Measurements from ENCODE around the gene CCDC157. TPM values are rescaled to one million over a fixed set of nuclear protein-coding genes. Genes with fewer than 3 reads are reported as not detected.

The CCDC157 gene
- total and polyA plus RNA-seq, 9 of the 15 experiments (the other 6 are each of a cell fraction or from before 2014, with no cell fraction given) = 0.04 to 1.3 (median 0.68) TPM

DNA sequence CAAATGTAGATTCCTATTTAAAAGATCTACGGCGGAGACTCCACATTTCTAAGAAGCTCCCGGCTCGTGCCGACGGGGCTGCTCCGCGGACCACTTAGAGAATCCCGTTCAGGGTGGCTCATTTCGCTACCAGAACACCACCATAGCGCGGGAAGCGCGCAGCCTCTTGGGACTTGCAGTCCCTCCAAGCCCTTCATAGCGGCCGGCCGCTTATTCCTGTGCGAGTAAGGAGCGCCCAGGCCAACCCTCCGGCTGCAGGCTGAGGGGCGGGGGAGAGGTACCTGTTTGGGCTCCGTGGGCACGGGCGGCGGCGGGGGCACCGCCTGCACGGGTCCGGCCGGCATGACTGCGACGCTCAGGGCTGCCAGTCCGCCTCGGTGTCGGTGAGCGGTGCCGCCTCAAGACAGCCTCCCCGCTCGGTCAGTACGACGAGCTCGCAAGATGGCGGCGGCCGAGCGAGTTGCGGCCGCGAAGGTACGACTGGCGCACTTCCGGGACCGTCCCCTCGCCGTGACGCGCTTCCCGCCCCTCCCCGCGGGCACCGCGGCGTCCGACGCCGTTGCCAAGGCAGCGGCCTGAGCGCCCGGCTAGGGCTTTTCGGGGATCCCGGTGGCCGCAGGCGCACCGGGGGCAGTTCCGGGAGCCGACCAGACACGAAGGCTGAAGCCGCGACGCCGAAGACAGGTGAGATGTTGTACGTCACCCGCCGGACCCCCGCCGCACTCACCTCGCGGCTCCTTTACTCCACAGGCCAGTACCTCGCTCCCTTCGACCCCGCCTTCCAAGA is at the start of gene CCDC157, which contains the start of gene SF3A1 (continued):
- TF ChIP-seq MYBL2 (IDR thresholded peaks at IDR 0.05; ENCODE audit: low read depth) (no peak), MYBL2 (CRISPR knock-in tag; IDR thresholded peaks at IDR 0.05; ENCODE audit: borderline replicate concordance) (no peak), ZC3H4 (CRISPR knock-in tag; IDR thresholded peaks at IDR 0.05; ENCODE audit: borderline replicate concordance) (no peak), MBD2 (IDR thresholded peaks at IDR 0.05; ENCODE audit: borderline replicate concordance, low read depth) (peak; percentile 63; the same call in 1 of the 2 replicates), SPI1 (IDR thresholded peaks at IDR 0.05; ENCODE audit: borderline replicate concordance, low read depth, low read length) (no peak), BHLHE40 (IDR thresholded peaks at IDR 0.05; ENCODE audit: low read length) (0 out of 2 replicates have a peak, but pooled peaks have one; percentile 5), XRCC4 (IDR thresholded peaks at IDR 0.05; ENCODE audit: extremely low read depth, insufficient read depth, insufficient read length) (no peak), ELF2 (CRISPR knock-in tag; IDR thresholded peaks at IDR 0.05) (peak; percentile 75; the same call in 1 of the 2 replicates), NR3C1 (CRISPR knock-in tag; IDR thresholded peaks at IDR 0.05) (peak; percentile 53; the same call in 1 of the 2 replicates), PCBP1 (IDR thresholded peaks at IDR 0.05; ENCODE audit: low read depth, low read length, poor library complexity, severe bottlenecking) (peak; percentile 79), ERF (CRISPR knock-in tag; IDR thresholded peaks at IDR 0.05) (no peak), CSDE1 (IDR thresholded peaks at IDR 0.05) (peak in 1 of 2 experiments; percentile 63; a peak in 1 of 4 replicates), PML (IDR thresholded peaks at IDR 0.05; ENCODE audit: low read length) (peak; percentile 59; the same call in 1 of the 2 replicates), NR2C2 (CRISPR knock-in tag; IDR thresholded peaks at IDR 0.05) (no peak), NR2C2 (tag; IDR thresholded peaks at IDR 0.05) (peak; percentile 46; the same call in 1 of the 2 replicates)
- TF ChIP-seq, protein P1, sequence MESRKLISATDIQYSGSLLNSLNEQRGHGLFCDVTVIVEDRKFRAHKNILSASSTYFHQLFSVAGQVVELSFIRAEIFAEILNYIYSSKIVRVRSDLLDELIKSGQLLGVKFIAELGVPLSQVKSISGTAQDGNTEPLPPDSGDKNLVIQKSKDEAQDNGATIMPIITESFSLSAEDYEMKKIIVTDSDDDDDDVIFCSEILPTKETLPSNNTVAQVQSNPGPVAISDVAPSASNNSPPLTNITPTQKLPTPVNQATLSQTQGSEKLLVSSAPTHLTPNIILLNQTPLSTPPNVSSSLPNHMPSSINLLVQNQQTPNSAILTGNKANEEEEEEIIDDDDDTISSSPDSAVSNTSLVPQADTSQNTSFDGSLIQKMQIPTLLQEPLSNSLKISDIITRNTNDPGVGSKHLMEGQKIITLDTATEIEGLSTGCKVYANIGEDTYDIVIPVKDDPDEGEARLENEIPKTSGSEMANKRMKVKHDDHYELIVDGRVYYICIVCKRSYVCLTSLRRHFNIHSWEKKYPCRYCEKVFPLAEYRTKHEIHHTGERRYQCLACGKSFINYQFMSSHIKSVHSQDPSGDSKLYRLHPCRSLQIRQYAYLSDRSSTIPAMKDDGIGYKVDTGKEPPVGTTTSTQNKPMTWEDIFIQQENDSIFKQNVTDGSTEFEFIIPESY (CRISPR knock-in tag; IDR thresholded peaks at IDR 0.05) = no peak
- TF ChIP-seq, protein P2, sequence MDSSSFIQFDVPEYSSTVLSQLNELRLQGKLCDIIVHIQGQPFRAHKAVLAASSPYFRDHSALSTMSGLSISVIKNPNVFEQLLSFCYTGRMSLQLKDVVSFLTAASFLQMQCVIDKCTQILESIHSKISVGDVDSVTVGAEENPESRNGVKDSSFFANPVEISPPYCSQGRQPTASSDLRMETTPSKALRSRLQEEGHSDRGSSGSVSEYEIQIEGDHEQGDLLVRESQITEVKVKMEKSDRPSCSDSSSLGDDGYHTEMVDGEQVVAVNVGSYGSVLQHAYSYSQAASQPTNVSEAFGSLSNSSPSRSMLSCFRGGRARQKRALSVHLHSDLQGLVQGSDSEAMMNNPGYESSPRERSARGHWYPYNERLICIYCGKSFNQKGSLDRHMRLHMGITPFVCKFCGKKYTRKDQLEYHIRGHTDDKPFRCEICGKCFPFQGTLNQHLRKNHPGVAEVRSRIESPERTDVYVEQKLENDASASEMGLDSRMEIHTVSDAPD (CRISPR knock-in tag; IDR thresholded peaks at IDR 0.05) = no peak
- TF ChIP-seq, protein P3, sequence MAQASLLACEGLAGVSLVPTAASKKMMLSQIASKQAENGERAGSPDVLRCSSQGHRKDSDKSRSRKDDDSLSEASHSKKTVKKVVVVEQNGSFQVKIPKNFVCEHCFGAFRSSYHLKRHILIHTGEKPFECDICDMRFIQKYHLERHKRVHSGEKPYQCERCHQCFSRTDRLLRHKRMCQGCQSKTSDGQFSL (CRISPR knock-in tag; IDR thresholded peaks at IDR 0.05) = peak; percentile 53; the same call in 1 of the 2 replicates
- TF ChIP-seq, protein P3 (tag; IDR thresholded peaks at IDR 0.05) = no peak
- TF ChIP-seq, protein P4, sequence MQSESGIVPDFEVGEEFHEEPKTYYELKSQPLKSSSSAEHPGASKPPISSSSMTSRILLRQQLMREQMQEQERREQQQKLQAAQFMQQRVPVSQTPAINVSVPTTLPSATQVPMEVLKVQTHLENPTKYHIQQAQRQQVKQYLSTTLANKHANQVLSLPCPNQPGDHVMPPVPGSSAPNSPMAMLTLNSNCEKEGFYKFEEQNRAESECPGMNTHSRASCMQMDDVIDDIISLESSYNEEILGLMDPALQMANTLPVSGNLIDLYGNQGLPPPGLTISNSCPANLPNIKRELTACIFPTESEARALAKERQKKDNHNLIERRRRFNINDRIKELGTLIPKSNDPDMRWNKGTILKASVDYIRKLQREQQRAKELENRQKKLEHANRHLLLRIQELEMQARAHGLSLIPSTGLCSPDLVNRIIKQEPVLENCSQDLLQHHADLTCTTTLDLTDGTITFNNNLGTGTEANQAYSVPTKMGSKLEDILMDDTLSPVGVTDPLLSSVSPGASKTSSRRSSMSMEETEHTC (IDR thresholded peaks at IDR 0.05) = no peak
- TF ChIP-seq, protein P5, sequence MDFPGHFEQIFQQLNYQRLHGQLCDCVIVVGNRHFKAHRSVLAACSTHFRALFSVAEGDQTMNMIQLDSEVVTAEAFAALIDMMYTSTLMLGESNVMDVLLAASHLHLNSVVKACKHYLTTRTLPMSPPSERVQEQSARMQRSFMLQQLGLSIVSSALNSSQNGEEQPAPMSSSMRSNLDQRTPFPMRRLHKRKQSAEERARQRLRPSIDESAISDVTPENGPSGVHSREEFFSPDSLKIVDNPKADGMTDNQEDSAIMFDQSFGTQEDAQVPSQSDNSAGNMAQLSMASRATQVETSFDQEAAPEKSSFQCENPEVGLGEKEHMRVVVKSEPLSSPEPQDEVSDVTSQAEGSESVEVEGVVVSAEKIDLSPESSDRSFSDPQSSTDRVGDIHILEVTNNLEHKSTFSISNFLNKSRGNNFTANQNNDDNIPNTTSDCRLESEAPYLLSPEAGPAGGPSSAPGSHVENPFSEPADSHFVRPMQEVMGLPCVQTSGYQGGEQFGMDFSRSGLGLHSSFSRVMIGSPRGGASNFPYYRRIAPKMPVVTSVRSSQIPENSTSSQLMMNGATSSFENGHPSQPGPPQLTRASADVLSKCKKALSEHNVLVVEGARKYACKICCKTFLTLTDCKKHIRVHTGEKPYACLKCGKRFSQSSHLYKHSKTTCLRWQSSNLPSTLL (IDR thresholded peaks at IDR 0.05) = peak; percentile 88
